K562 (cell line): ENCODE measurements around the gene RBM18. TPM values are rescaled to one million over a fixed set of nuclear protein-coding genes. Genes with fewer than 3 reads are reported as not detected.

Source experiments
- TAF7 ChIP-seq: fragments of 450-650 bp; IDR thresholded peaks from 2 replicates; pipeline ENCODE4 v1.6.1; 2016; ENCODE audit warnings: missing genetic modification characterization, missing compliant biosample characterization
- polyA plus RNA-seq, 8 experiments: library from polyadenylated mRNA; depleted of rRNA in 4 of 8; stranded (reverse) in 5 of 8; unstranded in 3 of 8; fragments of >200 nt; fragmentation: Nextera tagmentation in 2 of 8; fragmentation: Illumina TruSeq in 1 of 8; extraction: Ambion mirVana in 2 of 8; extraction: Trizol in 1 of 8; gene quantifications; 2 replicates each; pipeline versions ENCODE4 v1.2.1 to v1.2.3, GENCODE V29; 2011 to 2014; ENCODE audit warnings: inconsistent platforms in 1 of 8, missing spikeins in 1 of 8
- total RNA-seq, 7 experiments: library from RNA; depleted of rRNA in 6 of 7; stranded (reverse); fragments of >200 nt in 6 of 7; fragmentation: Illumina TruSeq in 2 of 7; extraction: Trizol in 2 of 7; gene quantifications; 2 replicates each; pipeline versions ENCODE4 v1.2.1 to v1.2.3, GENCODE V29; 2011 to 2021; ENCODE audit warnings: low replicate concordance in 1 of 7
- TF ChIP-seq, protein P1 (sequence below): fragments of 450-650 bp; IDR thresholded peaks from 2 replicates; pipeline ENCODE4 v1.6.1; 2016; ENCODE audit warnings: mild to moderate bottlenecking, moderate library complexity

The RBM18 gene
- total and polyA plus RNA-seq, 9 of the 15 experiments (the other 6 are each of a cell fraction or from before 2014, with no cell fraction given), result 7.9 to 86.3 (median 34.0) TPM

GRCh38 chr9:122201641-122202040 is 63.0 kb downstream of the RBM18 start (continued):
- TF ChIP-seq, protein P1, sequence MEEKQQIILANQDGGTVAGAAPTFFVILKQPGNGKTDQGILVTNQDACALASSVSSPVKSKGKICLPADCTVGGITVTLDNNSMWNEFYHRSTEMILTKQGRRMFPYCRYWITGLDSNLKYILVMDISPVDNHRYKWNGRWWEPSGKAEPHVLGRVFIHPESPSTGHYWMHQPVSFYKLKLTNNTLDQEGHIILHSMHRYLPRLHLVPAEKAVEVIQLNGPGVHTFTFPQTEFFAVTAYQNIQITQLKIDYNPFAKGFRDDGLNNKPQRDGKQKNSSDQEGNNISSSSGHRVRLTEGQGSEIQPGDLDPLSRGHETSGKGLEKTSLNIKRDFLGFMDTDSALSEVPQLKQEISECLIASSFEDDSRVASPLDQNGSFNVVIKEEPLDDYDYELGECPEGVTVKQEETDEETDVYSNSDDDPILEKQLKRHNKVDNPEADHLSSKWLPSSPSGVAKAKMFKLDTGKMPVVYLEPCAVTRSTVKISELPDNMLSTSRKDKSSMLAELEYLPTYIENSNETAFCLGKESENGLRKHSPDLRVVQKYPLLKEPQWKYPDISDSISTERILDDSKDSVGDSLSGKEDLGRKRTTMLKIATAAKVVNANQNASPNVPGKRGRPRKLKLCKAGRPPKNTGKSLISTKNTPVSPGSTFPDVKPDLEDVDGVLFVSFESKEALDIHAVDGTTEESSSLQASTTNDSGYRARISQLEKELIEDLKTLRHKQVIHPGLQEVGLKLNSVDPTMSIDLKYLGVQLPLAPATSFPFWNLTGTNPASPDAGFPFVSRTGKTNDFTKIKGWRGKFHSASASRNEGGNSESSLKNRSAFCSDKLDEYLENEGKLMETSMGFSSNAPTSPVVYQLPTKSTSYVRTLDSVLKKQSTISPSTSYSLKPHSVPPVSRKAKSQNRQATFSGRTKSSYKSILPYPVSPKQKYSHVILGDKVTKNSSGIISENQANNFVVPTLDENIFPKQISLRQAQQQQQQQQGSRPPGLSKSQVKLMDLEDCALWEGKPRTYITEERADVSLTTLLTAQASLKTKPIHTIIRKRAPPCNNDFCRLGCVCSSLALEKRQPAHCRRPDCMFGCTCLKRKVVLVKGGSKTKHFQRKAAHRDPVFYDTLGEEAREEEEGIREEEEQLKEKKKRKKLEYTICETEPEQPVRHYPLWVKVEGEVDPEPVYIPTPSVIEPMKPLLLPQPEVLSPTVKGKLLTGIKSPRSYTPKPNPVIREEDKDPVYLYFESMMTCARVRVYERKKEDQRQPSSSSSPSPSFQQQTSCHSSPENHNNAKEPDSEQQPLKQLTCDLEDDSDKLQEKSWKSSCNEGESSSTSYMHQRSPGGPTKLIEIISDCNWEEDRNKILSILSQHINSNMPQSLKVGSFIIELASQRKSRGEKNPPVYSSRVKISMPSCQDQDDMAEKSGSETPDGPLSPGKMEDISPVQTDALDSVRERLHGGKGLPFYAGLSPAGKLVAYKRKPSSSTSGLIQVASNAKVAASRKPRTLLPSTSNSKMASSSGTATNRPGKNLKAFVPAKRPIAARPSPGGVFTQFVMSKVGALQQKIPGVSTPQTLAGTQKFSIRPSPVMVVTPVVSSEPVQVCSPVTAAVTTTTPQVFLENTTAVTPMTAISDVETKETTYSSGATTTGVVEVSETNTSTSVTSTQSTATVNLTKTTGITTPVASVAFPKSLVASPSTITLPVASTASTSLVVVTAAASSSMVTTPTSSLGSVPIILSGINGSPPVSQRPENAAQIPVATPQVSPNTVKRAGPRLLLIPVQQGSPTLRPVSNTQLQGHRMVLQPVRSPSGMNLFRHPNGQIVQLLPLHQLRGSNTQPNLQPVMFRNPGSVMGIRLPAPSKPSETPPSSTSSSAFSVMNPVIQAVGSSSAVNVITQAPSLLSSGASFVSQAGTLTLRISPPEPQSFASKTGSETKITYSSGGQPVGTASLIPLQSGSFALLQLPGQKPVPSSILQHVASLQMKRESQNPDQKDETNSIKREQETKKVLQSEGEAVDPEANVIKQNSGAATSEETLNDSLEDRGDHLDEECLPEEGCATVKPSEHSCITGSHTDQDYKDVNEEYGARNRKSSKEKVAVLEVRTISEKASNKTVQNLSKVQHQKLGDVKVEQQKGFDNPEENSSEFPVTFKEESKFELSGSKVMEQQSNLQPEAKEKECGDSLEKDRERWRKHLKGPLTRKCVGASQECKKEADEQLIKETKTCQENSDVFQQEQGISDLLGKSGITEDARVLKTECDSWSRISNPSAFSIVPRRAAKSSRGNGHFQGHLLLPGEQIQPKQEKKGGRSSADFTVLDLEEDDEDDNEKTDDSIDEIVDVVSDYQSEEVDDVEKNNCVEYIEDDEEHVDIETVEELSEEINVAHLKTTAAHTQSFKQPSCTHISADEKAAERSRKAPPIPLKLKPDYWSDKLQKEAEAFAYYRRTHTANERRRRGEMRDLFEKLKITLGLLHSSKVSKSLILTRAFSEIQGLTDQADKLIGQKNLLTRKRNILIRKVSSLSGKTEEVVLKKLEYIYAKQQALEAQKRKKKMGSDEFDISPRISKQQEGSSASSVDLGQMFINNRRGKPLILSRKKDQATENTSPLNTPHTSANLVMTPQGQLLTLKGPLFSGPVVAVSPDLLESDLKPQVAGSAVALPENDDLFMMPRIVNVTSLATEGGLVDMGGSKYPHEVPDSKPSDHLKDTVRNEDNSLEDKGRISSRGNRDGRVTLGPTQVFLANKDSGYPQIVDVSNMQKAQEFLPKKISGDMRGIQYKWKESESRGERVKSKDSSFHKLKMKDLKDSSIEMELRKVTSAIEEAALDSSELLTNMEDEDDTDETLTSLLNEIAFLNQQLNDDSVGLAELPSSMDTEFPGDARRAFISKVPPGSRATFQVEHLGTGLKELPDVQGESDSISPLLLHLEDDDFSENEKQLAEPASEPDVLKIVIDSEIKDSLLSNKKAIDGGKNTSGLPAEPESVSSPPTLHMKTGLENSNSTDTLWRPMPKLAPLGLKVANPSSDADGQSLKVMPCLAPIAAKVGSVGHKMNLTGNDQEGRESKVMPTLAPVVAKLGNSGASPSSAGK, result no peak
- TF ChIP-seq TAF7 (tag), result no peak
